Adrenal gland (tissue), 12 donors: ENCODE data around the gene IL1RAPL1. TPM values are rescaled to one million over a fixed set of nuclear protein-coding genes. Genes with fewer than 3 reads are reported as not detected.

ENCODE experiments used
- DNase-seq, 7 donors: peaks; one replicate each; pipeline ENCODE4 v3.0.0-alpha.2; 2019 to 2020
- H3K27ac ChIP-seq, 5 donors: fragments of 200-600 bp; sonication (generic) in 4 of 5; 1 replicate in 3 of 5; 2 replicates in 2 of 5; pipeline versions ENCODE4 v1.5.1 to v1.8.0; 2016 to 2020; ENCODE audit warnings: mild to moderate bottlenecking in 1 of 5
- H3K27me3 ChIP-seq: fragments of 200-600 bp; 2 replicates; pipeline ENCODE4 v1.8.0; 2021
- H3K36me3 ChIP-seq, 2 donors: fragments of 200-600 bp; replicated peaks in 1 of 2; 1 replicate in 1 of 2; 2 replicates in 1 of 2; pipeline versions ENCODE4 v1.5.1 to v1.8.0; 2018 to 2022
- H3K4me1 ChIP-seq, 2 donors: fragments of 200-600 bp; replicated peaks in 1 of 2; 1 replicate in 1 of 2; 2 replicates in 1 of 2; pipeline versions ENCODE4 v1.5.1 to v1.8.0; 2018 to 2021
- H3K4me3 ChIP-seq, 4 donors: fragments of 200-600 bp; sonication (generic) in 3 of 4; one replicate each; pipeline ENCODE4 v1.5.1; 2016 to 2018
- H3K9me3 ChIP-seq, 3 donors: fragments of 200-600 bp; sonication (generic) in 1 of 3; replicated peaks in 1 of 3; 1 replicate in 2 of 3; 2 replicates in 1 of 3; pipeline versions ENCODE4 v1.5.1 to v1.8.0; 2016 to 2021
- POLR2A ChIP-seq, 2 donors: fragments of 450-650 bp; IDR thresholded peaks; one replicate each; pipeline ENCODE4 v1.6.1; 2017; ENCODE audit warnings: antibody characterized with exemption in 2 of 2, mild to moderate bottlenecking in 2 of 2, moderate library complexity in 1 of 2
- WGBS, 4 donors: extraction: QIAGEN DNeasy Blood & Tissue Kit in 2 of 4; methylation state at CpG; one replicate each; pipeline versions ENCODE4 v1.1.5 to v1.1.7; 2013 to 2017; 5-methylcytosine and 5-hydroxymethylcytosine counted together
- intact Hi-C, 2 donors: fragments of 100-400 bp; cut with DNase I; formaldehyde crosslinking; loops; one replicate each; pipeline versions ENCODE4 v1.14.1 to v1.15.0; 2022 to 2023
- polyA plus RNA-seq, 3 donors: library from polyadenylated mRNA; stranded (reverse); fragments of 200-250 nt in 2 of 3; fragments of 350-450 nt in 1 of 3; fragmentation: Illumina TruSeq in 1 of 3; extraction: RNeasy Lipid Tissue Mini Kit (QIAGEN cat#74804) in 1 of 3; gene quantifications; one replicate each; pipeline ENCODE4 v1.2.3, GENCODE V29; 2013 to 2014
- total RNA-seq, 9 donors: library from RNA; depleted of rRNA in 4 of 9; stranded (reverse); fragments of >200 nt in 4 of 9; fragments of 120-200 nt in 1 of 9; fragmentation: NEBNext Ultra II Directional in 1 of 9; extraction: Animal tissue kit (Norgen Biotek cat#: 25700) in 1 of 9; gene quantifications; one replicate each; pipeline versions ENCODE4 v1.1.0 to v1.2.4, GENCODE V29; 2013 to 2023
- TF ChIP-seq, protein P1 (sequence below), 6 experiments: fragments of 450-650 bp in 4 of 6; fragments of 200-600 bp in 2 of 6; sonication (generic) in 1 of 6; IDR thresholded peaks; 1 replicate in 5 of 6; 2 replicates in 1 of 6; pipeline versions ENCODE4 v1.5.1 to v1.8.0; 2016 to 2021; ENCODE audit warnings: antibody characterized with exemption in 6 of 6, mild to moderate bottlenecking in 2 of 6, moderate library complexity in 1 of 6
- donor health status: healthy with polysubstance abuse.
- donor health status: Bipolar disorder and iron deficiency.
- donor health status: DM: yes; HTN: yes; CAD: no.
- donor health status: DM: no; HTN: no; CAD: no.
- donor health status: DM: no; HTN: no; CAD: no.
- donor health status: DM: yes; HTN: yes; CAD: no.

IL1RAPL1 gene
- total and polyA plus RNA-seq, 12 donors, result 1.1 TPM; not detected in 11

DNA sequence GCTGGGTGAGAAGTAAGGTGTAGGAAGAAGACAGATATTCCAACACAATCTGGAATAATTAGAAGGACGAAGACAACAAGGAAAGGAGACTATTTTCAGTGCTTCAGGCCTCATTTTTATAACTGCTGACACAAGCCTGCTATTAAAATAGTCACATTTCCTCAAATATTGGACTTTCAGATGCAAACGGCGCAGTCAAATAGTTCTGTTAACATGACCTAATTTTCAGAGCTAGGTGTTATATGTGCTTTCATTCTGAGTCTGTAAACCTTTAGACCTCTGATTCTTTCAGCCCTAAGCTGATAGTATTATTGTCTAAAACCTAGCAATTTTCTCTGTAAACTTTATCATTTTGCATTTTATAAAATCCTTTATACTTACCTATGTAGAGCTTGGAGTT, 261.5 kb downstream of the IL1RAPL1 start:
- intact Hi-C loops, result no loop called here
- Histone ChIP-seq H3K36me3 (no peaks in the 10 kb centered on the region), H3K27ac (no peak overlapping the region), H3K9me3 (no peaks in the 10 kb centered on the region), H3K27me3 (no peaks in the 10 kb centered on the region), H3K4me3 (no peak overlapping the region), H3K4me1 (no peaks in the 10 kb centered on the region)
- no peak for DNase-seq
- TF ChIP-seq, protein P1, sequence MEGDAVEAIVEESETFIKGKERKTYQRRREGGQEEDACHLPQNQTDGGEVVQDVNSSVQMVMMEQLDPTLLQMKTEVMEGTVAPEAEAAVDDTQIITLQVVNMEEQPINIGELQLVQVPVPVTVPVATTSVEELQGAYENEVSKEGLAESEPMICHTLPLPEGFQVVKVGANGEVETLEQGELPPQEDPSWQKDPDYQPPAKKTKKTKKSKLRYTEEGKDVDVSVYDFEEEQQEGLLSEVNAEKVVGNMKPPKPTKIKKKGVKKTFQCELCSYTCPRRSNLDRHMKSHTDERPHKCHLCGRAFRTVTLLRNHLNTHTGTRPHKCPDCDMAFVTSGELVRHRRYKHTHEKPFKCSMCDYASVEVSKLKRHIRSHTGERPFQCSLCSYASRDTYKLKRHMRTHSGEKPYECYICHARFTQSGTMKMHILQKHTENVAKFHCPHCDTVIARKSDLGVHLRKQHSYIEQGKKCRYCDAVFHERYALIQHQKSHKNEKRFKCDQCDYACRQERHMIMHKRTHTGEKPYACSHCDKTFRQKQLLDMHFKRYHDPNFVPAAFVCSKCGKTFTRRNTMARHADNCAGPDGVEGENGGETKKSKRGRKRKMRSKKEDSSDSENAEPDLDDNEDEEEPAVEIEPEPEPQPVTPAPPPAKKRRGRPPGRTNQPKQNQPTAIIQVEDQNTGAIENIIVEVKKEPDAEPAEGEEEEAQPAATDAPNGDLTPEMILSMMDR (IDR thresholded peaks at IDR 0.05), result no peak
- no peak for TF ChIP-seq POLR2A (IDR thresholded peaks at IDR 0.05)
- WGBS, 4 donors, result 62 to 82% (median 77%) methylated on average over 3 of the region's 3 CpGs

DNA sequence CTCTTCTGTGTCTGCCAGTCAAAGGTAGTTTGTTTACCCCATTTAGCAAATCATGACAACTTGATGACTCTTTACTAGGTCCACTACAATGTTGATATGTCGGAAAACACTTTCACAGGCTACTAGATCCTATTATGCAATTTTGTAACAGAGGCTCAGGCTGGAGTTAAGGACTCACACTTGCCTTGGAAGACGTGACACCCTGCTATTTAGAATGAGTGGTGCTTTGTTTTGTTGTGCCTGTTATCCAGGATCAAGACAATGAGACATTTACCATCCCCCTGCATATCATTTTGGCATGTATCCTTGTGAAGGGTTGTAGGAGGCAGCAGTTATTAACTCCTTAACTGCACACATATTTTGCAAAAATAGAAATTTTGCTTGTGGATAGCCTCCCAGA, 263.7 kb downstream of the IL1RAPL1 start:
- intact Hi-C loops, result no loop called here
- Histone ChIP-seq H3K36me3 (no peaks in the 10 kb centered on the region), H3K4me1 (no peaks in the 10 kb centered on the region), H3K4me3 (no peak overlapping the region), H3K9me3 (no peaks in the 10 kb centered on the region), H3K27me3 (no peaks in the 10 kb centered on the region), H3K27ac (no peak overlapping the region)
- no peak for TF ChIP-seq POLR2A (IDR thresholded peaks at IDR 0.05)
- TF ChIP-seq, protein P1 (IDR thresholded peaks at IDR 0.05), result no peak
- WGBS, 4 donors, result 45 to 75% (median 60%) methylated on average over 1 to 2 of the region's 2 CpGs
- no peak for DNase-seq

GRCh38 chrX:28851871-28852270, 264.6 kb downstream of the IL1RAPL1 start:
- 70 to 87% (median 82%) methylated on average over 1 of the region's 1 CpG for WGBS, 4 donors
- TF ChIP-seq, protein P1 (IDR thresholded peaks at IDR 0.05), result no peak
- no peak for TF ChIP-seq POLR2A (IDR thresholded peaks at IDR 0.05)
- Histone ChIP-seq H3K4me3 (no peak overlapping the region), H3K4me1 (no peaks in the 10 kb centered on the region), H3K27ac (no peak overlapping the region), H3K36me3 (no peaks in the 10 kb centered on the region), H3K9me3 (no peaks in the 10 kb centered on the region), H3K27me3 (no peaks in the 10 kb centered on the region)
- no peak for DNase-seq
- intact Hi-C loops, result no loop called here

- H3K27me3 ChIP-seq, result no peaks in the 10 kb centered on the region
- no peaks in the 10 kb centered on the region for H3K4me1 ChIP-seq
- no peak overlapping the region for H3K27ac ChIP-seq
- intact Hi-C loops, result no loop called here
- TF ChIP-seq, protein P1 (IDR thresholded peaks at IDR 0.05), result no peak
- TF ChIP-seq POLR2A (IDR thresholded peaks at IDR 0.05), result no peak
- H3K9me3 ChIP-seq, result no peaks in the 10 kb centered on the region
- H3K36me3 ChIP-seq, result no peaks in the 10 kb centered on the region
- WGBS, 4 donors, result 43 to 64% (median 50%) methylated on average over 1 of the region's 1 CpG
- no peak for DNase-seq
- H3K4me3 ChIP-seq, result no peak overlapping the region
These were observed 267.4 kb downstream of the IL1RAPL1 start for GRCh38 chrX:28854637-28855036.
